Stimulated activated CD4-positive, alpha-beta T cell treated with anti-CD3 and anti-CD28 coated beads, TNF-alpha, amount 100 ng/mL, for 4 hours (primary cell): ENCODE data around the gene PPP2R2C.

Source experiments
- DNase-seq, 3 experiments: peaks; one replicate each; pipeline ENCODE4 v3.0.0-alpha.2; 2020; ENCODE audit warnings: low read depth in 3 of 3

PPP2R2C gene

DNA sequence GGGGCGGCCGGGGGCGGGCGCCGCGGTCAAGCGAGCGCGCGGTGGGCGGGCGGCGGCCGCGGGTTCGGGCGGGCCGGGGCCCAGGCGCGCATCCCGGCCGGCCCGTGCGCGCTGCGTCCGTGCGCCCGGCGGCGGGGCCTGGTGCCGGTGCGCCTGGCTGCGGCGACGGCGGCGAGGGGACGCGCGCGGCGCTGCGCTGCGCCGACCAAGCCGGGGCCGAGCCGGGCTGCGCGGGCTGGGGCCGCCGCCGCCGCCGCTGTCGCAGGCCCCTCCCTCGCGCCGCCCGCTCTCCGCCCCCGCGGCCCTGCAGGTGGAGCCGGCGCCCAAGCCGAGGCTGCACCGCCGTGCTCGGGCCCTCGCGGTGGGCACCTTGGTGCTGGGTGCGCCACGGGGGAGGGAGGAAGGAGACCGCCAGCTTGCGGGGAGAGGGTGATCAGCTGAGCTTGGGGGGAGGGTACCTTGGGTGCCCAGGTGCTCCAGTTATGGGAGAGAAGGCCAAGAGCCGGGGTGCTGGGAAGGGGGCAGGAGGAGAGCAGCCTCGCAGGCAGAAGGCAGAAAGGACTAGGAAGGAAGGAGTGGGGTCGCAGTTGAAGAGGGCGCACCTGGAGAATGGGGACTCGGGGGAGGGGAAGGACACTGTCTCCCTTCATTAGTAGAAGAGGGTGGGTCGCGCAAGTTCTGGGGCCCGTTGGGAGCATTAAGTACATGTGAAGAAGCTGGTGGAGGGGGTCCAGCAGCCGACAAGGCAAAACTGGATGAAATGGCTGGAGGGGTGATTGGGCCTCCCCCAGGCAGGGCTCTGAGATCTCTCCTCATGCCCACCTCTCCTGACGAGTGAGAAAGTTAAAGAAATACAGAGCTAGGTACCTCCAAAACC is at the start of gene PPP2R2C:
PPP2R2C (minus strand) TSS at position 228 of the 877 bp plus-strand sequence. CDS start 385 bp downstream, outside the sequence.
- DNase-seq, result no peak

DNA sequence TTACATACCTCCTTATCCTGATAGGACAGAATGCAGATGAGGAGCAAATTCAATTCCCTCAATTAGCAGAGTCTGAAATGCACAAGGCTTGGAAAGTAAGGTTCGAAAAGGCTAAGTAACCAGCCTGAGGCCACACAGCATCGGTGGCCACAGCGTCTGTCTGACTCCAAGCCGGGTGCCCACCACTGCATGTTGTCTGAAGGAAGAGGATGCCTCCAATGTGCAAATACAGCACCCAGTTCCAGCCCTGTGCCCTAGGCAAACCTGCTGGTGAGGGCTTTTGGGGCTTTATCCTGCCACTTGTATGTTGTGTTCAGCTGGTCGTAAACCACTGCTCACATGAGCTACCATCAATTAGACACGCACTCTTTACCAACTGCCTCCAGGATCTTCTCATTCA is 48.6 kb upstream of the PPP2R2C start:
- DNase-seq, result no peak

DNA sequence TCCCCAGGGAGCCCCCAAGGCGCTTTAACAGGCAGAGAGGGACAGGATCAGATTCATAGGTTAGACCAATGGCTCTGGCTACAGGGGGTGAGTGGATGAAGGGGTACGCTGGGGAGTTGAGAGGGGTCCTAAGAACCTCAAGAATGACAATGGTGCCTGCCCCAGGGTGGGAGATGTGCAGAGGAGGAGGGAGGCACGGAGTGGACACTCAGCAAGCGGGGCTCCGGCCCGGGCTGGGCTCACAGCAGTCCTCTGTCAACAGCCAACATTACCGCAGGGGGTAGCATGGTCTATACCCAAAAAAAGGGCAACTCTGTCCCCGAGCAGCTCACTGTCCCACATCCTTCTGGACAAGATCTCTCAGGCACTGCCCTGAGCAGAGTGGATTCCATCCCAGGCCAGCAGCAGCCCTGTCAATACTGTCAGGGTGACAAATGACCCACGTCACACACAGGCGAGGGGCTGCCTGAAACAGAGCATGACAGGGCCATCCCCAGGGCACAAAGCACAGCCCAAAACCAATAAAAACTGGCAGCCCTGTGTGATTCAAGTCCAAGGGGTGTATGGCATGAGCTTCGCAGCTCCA is 47.7 kb upstream of the PPP2R2C start:
- DNase-seq, result no peak

DNA sequence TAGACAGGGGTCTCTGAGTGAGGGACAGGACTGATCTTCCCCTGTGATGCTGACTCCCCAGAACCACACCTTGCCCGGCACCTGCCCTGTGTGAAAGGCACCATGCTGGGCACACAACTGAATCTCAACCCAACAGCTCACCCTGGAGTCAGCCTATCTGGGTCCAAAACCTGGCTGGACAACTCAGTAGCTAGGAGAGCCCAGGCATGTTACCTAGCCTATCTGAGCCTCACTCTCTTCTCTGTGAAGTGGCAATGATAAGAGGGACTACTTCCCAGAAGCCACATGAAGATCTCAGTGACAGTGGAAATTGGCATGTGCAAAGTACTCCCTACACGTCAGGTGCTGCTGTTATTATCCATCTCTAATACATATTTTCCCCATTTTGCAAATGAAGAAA is 44.8 kb upstream of the PPP2R2C start:
- DNase-seq, result no peak

DNA sequence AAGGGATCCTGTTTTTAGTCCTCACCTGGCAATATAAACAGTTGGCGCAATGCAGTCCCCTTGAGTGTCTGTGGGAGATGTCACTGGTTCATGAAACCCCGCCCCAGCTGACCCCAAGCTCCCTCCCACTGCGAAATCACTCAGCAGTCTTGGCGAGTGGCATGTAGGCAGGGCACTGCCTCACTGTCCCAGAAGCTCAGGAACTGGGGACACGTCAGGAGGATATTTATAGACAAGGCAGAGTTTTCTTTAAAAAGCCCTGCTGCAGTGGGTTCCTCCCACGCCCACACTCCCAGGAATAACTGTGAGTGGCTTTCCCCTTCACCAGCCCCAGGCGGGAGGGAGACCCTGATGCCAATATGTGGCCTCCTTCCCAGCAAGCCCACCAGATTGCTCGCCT is 44.3 kb upstream of the PPP2R2C start:
- DNase-seq, result no peak

DNA sequence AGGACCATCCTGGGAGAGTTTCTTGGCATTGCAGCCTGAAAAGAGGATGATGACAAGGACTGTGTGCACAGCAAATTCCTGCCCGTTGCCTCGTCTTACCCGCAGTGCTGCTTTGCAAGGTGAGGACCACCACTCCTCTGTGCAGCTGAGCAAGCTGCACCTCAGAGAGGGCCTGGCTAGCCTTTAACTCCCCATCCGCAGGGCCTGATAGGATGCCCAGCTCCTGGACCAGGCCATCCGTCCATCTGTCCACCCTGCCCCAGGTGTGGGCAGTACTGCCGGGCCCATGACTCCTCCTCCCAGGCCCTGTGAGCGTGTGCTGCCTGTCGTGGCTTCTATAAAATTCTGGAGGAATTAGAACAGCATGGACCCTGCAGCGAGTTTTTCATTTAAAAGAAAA is 43.9 kb upstream of the PPP2R2C start:
- no peak for DNase-seq

DNA sequence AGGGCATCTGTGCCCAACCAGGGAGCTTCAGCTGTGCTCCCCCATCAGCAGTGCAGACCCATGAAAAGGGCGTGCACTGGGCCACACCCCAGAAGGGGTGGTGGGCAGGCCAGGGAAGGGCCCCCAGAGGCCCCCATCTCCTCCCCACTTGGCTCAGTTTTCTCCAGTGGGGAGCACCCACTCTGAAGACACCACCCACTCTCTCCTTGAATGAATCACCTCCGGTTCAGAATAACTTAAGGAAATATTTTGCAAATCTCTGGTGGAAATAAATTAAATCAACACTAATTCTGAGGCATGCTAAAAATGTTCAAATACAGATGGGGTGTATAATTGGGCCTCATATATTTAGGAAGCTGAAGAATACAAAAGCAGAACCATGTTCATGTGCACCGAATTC is 41.3 kb upstream of the PPP2R2C start:
- DNase-seq, result no peak

DNA sequence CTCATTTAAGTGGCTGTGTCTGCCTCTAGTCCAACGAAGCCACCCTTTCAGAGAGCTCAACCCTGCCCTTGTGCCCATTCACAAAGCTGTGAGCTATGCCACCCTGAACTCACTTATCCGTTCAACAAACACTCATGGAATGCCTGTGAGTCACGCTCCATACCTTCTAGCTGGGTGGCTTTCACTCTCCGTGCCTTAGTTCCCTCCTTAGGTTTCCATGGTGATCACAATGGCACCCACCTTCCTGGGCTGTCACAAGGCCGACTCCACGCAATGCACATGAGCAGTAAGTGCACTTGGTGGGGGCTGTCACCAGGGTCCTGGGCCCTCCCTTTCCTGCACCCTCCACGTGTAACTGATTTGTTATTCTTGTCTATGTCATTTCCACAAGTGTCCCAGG is 37.2 kb upstream of the PPP2R2C start:
- DNase-seq, result no peak

DNA sequence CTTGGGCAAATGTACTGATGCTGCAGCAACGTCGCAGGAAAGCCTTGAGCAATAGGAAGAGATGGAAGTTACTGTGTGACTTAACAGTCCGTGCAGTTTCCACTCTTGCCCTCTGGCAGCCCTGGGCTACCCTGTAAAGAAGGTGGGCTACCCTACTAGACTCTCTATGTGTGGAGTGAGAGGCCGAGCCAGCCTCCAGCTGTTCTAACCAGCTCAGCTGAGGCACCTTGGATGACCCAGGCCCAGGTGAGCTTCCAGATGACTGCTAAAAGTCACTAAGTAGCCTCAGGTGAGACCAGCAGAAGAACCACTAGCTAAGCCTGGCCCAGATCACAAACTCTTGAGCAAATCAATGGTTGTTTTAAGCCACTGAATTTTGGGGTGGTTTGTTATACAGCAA is 34.9 kb upstream of the PPP2R2C start:
- DNase-seq, result no peak

DNA sequence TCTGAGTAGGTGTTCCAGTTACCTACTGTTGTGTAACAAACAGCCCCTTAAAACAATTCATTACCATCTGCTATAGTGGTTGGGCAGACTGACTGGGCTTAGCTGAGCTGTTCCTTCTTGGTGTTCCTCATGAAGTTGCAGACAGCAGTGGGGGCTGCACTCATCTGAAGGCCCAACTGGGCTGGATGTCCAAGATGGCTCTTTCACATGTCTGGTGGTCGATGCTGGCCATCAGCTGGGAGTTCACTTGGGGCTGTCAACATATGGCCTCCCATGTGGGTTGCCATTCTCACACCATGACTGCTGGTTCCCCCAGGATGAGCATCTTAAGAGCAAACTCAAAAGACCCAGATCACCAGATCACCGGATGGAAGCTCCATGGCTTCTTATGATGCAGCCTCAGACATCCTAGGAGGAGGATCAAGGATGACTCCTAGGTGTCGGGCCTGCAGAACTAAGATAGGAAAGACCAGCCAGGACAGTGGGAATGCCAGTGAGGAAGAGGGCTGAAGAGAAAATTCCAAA is 34.3 kb upstream of the PPP2R2C start:
- DNase-seq, result no peak

DNA sequence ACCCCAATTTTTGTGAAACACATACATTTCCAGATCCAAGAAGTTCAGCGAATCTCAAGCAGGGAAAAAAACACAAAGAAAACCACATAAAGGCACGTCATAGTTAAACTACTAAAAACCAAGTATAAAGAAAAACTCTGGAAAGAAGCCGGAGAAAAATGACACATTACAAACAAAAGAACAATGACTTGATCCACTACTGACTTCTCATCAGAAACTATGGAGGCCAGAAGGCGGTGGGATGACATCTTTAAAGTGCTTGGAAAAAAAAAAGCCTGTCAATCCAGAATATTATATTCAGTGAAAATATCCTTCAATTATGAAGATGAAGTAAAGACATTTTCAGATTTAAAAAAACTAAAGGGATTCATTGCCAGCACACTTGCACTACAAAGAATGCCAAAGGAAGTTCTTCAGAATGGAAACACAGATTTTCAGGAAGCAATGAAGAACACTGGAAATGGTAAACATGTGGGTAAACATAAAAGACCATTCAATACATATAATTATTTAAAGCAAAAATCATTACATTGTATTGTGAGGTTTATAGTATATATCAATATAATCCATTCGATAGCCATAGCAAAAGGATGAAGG is 32.6 kb upstream of the PPP2R2C start:
- DNase-seq, result no peak

DNA sequence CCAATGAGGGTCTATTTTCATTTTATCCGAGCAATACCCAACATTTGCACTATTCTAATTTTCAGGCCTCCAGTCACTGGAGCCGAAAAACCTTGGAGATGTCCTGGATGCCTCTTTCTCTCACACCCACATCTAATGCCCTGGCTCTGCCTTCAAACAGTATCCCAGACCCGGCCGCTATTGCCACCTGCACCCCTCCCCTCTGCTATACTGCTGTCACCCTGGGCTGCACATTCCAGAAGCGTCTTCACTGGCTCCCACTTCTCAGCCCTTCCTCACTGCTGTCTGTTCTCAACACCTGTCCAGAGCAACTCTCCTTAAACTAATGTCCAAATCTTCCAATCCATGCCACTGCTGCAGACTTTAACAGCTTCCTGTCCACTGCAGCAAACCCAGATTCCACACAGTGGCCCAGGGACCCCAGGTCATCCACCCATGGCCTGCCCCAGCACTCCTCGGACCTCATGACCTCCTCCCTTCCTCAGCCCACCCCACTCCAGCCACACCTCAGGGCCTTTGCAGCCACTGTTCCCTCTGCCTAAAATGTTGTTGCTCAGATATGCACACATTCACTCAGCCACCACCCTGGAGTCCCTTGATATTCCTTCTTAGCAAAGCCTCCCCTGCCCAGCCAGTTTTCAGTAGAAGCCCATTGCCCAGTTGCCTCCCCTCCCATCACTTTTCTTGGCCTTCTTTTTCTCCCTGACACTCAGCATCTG is 30.5 kb upstream of the PPP2R2C start:
- DNase-seq, result no peak

DNA sequence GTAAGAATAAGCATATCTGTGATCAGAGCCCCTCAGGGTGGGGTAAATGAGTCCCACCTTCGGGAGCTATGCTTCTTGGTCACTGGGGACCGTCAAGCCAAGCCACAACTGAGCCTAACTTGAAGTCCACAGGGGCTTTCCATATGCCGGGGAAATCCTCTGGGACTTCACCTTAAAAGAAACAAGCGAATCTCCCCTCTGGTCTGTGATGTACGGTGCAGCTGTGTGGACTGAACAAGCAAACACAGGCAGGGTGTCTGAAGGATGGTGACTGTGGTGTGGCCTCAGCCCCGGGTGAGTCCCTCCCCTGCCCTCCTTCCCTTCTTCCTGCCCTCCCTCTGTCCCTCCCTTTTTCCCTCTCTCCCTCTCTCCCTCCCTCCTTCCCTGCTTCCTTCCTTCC is 29.7 kb upstream of the PPP2R2C start:
- DNase-seq, result no peak

DNA sequence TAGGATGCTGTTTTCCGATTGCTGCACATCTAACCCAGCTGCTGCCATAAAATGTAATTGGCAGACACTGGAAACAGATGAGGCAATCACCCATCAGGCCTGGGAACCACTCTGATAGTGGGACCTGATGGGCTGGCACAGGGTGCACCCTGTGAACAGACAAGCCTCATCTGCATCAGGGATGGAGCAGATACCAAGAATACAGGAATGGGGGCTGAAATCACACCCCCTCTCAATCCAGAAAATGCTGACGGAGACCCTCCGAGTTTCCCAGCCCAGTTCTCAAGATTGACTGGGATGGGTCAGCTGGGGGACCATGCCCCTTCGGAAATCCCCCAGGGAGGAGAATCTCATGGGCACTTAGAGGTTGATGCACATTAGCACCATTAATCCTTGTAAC is 28.8 kb upstream of the PPP2R2C start:
- DNase-seq, result no peak

DNA sequence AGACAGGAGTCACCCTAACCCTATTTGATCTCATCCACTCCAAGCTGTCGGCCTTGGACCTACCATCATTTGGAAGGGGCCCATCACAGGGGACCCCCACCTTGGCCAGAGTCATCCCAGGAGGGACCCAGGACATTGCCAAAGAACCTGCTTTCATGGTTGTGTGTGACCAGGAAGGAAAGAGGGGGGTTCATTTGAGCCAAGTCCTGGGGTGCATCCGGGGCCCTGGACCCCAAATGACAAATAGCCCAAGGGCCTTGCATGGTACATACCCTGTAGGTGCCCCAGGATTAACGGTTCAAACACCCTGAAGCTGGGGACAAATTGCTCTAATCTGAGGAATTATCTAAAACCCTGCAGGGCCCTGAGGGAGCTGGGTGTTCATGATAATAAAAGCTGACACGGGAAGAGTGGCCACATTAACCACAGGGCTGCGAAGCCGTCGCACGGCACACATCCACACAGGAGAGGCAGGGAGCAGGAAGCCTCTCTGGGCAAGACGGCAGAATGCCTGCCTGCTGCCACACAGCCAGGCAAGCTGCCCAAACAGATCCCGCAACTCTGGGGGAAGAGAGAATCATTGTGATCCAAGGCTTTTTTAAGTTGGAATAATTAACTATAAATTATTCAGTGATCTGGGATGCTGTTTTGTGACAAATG is 28.2 kb upstream of the PPP2R2C start:
- no peak for DNase-seq

DNA sequence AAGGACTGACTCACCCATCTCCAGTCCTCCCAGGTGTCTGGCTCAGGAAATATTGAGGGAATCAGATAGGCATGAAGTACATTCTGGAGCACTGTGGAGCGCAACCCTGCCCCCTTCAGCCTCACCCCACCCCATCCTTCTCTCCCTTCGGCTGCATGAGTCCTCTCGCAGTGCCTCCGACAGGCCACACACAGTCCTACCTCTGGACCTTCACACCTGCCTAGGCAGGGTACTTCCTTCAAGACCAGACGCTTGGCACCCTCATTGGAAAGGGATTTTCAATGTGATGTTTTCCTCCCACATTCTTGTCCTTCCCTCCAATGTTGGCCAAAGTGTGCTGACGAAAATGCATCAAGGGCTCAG is 26.8 kb upstream of the PPP2R2C start:
- no peak for DNase-seq

DNA sequence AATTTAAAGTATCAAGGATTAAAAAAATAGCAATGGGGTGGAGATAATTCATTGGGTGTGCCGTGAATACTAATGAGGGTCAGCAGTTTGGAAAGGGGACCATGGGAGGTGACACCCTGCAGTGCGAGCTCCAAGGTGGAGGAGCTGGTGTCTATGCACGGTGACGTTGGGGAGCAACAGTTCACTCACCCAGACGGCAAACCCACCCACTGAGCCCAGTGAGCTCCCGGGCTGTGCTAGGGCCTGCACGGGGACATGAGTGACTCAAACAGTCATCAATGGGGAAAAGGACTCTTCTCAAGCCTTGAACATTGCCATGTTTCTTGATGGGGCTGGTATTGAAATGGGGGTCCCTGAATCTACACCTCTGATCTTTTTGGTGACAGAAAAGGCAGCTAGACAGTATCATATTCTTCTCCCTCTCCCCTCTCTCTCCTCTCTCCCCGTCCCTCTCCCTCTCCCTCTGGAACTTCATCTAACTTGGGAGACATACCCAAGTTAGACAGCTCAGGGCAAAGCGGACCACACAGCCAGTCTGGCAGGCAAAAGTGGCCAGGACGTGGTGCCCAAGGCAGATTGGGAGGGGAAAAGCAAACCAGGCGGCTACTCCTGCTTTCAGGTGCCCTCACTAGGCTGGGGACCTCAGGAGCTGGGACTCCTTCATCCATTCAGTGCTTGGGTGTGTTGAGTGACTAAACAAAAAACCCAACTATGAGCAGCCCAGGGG is 26.3 kb upstream of the PPP2R2C start:
- DNase-seq, result no peak

DNA sequence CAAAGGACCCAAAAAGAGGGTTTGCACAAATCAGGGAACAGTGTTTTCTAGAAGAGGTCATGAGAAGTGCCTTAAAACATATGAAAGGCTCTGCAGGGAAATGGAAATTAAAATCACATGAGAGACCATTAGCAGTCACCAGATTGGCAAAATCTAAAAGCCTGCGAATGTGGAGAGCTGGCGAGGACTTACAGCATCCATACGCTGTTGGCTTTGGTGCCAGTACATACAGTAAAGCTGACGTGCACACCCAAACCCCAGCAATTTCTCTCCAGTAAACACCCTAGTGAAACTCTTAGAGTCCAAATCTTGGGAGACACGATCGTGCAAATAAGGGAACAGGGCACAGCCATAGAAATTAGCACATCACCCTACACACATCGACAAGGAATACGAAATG is 25.4 kb upstream of the PPP2R2C start:
- DNase-seq, result no peak

DNA sequence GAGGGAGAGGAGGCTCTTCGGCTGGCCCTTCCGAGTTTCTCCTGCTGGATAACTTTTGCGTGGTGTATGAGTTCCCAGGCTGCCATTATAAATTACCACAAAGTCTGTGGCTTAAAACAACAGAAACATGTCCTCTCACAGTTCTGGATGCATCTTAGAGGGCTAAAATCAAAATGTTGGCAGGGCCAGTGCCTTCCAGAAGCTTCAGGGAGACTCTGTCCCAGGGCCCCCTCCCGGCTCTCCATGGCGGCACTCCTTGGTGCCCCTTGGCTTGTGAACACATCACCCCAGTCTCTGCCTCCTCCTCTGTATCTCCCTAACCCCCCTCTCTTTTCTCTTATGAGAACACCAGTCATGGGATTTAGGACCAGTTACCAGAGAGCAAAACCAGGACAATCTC is 23.3 kb upstream of the PPP2R2C start:
- DNase-seq, result no peak

DNA sequence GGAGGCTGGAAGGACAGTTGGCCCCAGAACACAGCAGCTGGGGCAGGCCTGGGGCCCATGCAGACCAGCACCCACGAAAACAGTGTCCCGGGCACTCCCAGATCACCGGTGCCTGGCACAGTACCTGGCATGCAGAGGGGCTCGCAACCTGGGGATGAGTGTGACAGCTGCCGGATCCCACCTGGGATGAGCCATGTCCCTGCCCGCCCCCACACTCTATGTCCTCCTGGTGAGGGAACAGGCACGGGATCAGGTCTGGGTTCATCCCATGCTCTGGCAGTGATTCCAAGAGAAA is 22.8 kb upstream of the PPP2R2C start:
- no peak for DNase-seq
